Neuronal stem cell (in vitro differentiated cells): ENCODE data around the gene DOCK7.

Source experiments
- DNase-seq: peaks from one replicate; pipeline ENCODE4 v3.0.0-alpha.2; 2013; ENCODE audit warnings: low spot score
- H2AFZ ChIP-seq: one replicate; pipeline ENCODE4 v1.6.1; 2013; ENCODE audit warnings: mild to moderate bottlenecking, low read length, inconsistent platforms
- H2AK5ac ChIP-seq: 2 replicates; pipeline ENCODE4 v1.6.1; 2013; ENCODE audit warnings: low read depth, mild to moderate bottlenecking, inconsistent platforms, low read length, moderate library complexity, mixed read lengths
- H2BK120ac ChIP-seq: 2 replicates; pipeline ENCODE4 v1.6.1; 2013; ENCODE audit warnings: low read depth, mild to moderate bottlenecking, inconsistent platforms, low read length, moderate library complexity, mixed read lengths
- H2BK12ac ChIP-seq: one replicate; pipeline ENCODE4 v1.6.1; 2013; ENCODE audit warnings: low read length, inconsistent platforms
- H2BK15ac ChIP-seq: 2 replicates; pipeline ENCODE4 v1.6.1; 2013; ENCODE audit warnings: mild to moderate bottlenecking, low read length, inconsistent platforms, mixed read lengths
- H2BK5ac ChIP-seq: one replicate; pipeline ENCODE4 v1.6.1; 2013; ENCODE audit warnings: inconsistent platforms, mild to moderate bottlenecking, low read length, moderate library complexity
- H3K14ac ChIP-seq: one replicate; pipeline ENCODE4 v1.6.1; 2013; ENCODE audit warnings: low read length, inconsistent platforms
- H3K18ac ChIP-seq: 2 replicates; pipeline ENCODE4 v1.6.1; 2013; ENCODE audit warnings: low read length, inconsistent platforms
- H3K23ac ChIP-seq: 2 replicates; pipeline ENCODE4 v1.6.1; 2013; ENCODE audit warnings: low read depth, mild to moderate bottlenecking, mixed read lengths, low read length, inconsistent platforms; ENCODE audit not compliant: poor library complexity
- H3K27ac ChIP-seq: replicated peaks from 3 replicates; pipeline ENCODE4 v1.5.1; 2013; ENCODE audit warnings: low read length, inconsistent platforms
- H3K27me3 ChIP-seq, 3 experiments: 2 replicates each; pipeline ENCODE4 v1.6.1; 2013; ENCODE audit warnings: low read length in 3 of 3, mild to moderate bottlenecking in 2 of 3, inconsistent platforms in 1 of 3, low read depth in 1 of 3, mixed read lengths in 1 of 3, moderate library complexity in 1 of 3; ENCODE audit not compliant: control insufficient read depth in 3 of 3, insufficient read depth in 3 of 3
- H3K36me3 ChIP-seq, 2 donors: replicated peaks in 1 of 2; 2 replicates each; pipeline ENCODE4 v1.6.1; 2013; ENCODE audit warnings: low read length in 2 of 2; ENCODE audit not compliant: control insufficient read depth in 2 of 2, insufficient read depth in 2 of 2
- H3K4ac ChIP-seq: 2 replicates; pipeline ENCODE4 v1.6.1; 2013; ENCODE audit warnings: inconsistent platforms, mild to moderate bottlenecking, low read length, moderate library complexity
- H3K4me1 ChIP-seq, 2 donors: 1 replicate in 1 of 2; 2 replicates in 1 of 2; pipeline ENCODE4 v1.6.1; 2013; ENCODE audit warnings: low read length in 2 of 2, low read depth in 1 of 2; ENCODE audit not compliant: control insufficient read depth in 2 of 2, insufficient read depth in 1 of 2
- H3K4me2 ChIP-seq: one replicate; pipeline ENCODE4 v1.6.1; 2013; ENCODE audit warnings: mild to moderate bottlenecking, low read length, inconsistent platforms; ENCODE audit not compliant: insufficient read depth, poor library complexity, severe bottlenecking
- H3K4me3 ChIP-seq, 2 donors: 2 replicates each; pipeline ENCODE4 v1.5.1; 2013; ENCODE audit warnings: low read length in 2 of 2, mild to moderate bottlenecking in 2 of 2, inconsistent platforms in 1 of 2, moderate library complexity in 1 of 2
- H3K79me1 ChIP-seq: one replicate; pipeline ENCODE4 v1.6.1; 2013; ENCODE audit warnings: low read depth, mild to moderate bottlenecking, inconsistent platforms, low read length, moderate library complexity
- H3K9ac ChIP-seq: one replicate; pipeline ENCODE4 v1.6.1; 2013; ENCODE audit warnings: mild to moderate bottlenecking, low read depth, low read length, inconsistent platforms; ENCODE audit not compliant: poor library complexity
- H3K9me3 ChIP-seq, 2 donors: replicated peaks in 1 of 2; 2 replicates each; pipeline versions ENCODE3 to v1.6.1; 2013; ENCODE audit warnings: low read length in 2 of 2, mild to moderate bottlenecking in 2 of 2, inconsistent platforms in 1 of 2, low read depth in 1 of 2, mixed read lengths in 1 of 2, moderate library complexity in 1 of 2; ENCODE audit not compliant: control insufficient read depth in 2 of 2, insufficient read depth in 1 of 2
- H4K8ac ChIP-seq: one replicate; pipeline ENCODE4 v1.6.1; 2013; ENCODE audit warnings: low read depth, mild to moderate bottlenecking, inconsistent platforms, low read length, moderate library complexity
- H4K91ac ChIP-seq: one replicate; pipeline ENCODE4 v1.6.1; 2013; ENCODE audit warnings: low read length, low read depth, mild to moderate bottlenecking, inconsistent platforms; ENCODE audit not compliant: poor library complexity
- WGBS, 2 donors: extraction: QIAGEN DNeasy Blood & Tissue Kit; methylation state at CpG; one replicate each; pipeline ENCODE4 v1.1.7; 2013; ENCODE audit warnings: missing lambda C conversion rate in 2 of 2, mixed read lengths in 1 of 2; ENCODE audit not compliant: insufficient read length in 2 of 2, insufficient replicate concordance in 1 of 2; ENCODE audit errors: extremely low coverage in 2 of 2; 5-methylcytosine and 5-hydroxymethylcytosine counted together

DOCK7 gene

DNA sequence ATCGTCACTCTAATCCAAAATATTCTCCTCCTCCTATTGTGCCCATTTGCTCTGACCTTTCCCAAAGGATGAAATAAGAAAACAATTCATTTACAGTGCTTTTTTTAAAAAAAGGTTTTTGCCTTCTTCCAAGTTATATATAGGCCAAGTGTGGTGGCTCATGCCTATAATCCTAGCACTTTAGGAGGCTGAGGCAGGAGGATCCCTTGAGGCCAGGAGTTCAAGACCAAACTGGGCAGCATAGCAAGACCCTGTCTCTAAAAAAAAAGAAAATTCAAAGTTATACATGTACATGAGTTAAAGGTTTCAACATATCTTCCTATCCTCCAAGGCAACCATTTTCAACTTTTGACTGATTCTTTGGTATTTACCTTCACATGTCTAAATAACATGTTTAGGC is 261.4 kb downstream of the DOCK7 start:
- Histone ChIP-seq H3K79me1 (no peaks in the 10 kb centered on the region), H3K27ac (no peak overlapping the region), H3K18ac (no peak overlapping the region), H3K4ac (no peak overlapping the region), H3K4me2 (no peak overlapping the region), H3K36me3 (no peaks in the 10 kb centered on the region), H3K4me1 (peaks cover 0 to 5% of the 10 kb centered on the region in 2 donors), H3K14ac (no peak overlapping the region), H2BK12ac (no peak overlapping the region), H4K8ac (no peak overlapping the region), H2BK120ac (no peak overlapping the region), H2BK5ac (no peak overlapping the region), H3K9me3 (no peaks in the 10 kb centered on the region), H3K23ac (no peak overlapping the region), H3K4me3 (no peak overlapping the region), H3K9ac (no peak overlapping the region), H3K27me3 (peaks cover 0 to 3% (median 0%) of the 10 kb centered on the region in 3 experiments), H2BK15ac (no peak overlapping the region), H4K91ac (no peak overlapping the region), H2AFZ (no peak overlapping the region), H2AK5ac (no peak overlapping the region)
- no CpG with 5 or more reads among the region's 1 CpG for WGBS, 2 donors
- no peak for DNase-seq

DNA sequence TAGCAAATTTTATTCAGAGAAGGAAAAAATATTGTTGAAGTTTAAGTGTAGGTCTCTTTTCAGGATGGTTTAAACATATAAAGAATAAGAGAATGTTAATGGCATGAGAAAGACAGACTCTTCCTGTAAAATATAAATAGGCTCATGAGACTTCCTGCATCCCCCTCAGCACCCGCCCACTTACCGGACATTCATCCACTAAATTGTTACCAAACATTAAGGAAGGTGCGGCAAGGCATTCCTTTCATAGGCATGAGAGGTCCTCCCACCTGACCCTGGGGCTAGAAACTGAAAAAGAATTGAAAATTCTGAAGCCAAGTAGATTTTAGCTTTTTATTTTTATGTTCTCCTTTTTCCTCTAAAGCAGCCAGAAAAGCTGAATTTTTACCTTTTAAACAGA is 261.9 kb downstream of the DOCK7 start:
- WGBS, 2 donors: no CpG with 5 or more reads among the region's 3 CpGs

DNA sequence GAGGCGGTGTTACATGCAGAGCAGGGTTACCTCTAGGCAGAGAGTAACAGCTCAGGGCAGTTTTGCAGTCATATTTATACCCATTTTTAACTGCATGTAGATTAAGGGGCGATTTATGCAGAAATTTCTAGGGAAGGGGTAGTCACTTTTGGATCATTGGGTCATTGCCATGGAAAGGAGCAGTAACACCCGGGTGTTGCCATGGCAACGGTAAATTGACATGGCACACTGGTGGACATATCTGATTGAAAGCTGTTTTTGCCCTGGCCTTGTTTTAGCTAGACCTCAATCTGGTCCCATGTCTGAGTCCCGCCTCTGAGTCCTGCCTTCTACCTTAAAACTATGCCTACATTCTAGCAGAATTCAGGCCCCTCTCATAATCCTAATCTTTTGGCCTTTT is 263.1 kb downstream of the DOCK7 start:
- WGBS, 2 donors: no CpG with 5 or more reads among the region's 5 CpGs
- Histone ChIP-seq H3K36me3 (no peaks in the 10 kb centered on the region), H3K14ac (no peak overlapping the region), H2BK120ac (no peak overlapping the region), H3K4me3 (no peak overlapping the region), H2BK5ac (no peak overlapping the region), H3K23ac (no peak overlapping the region), H3K4me1 (peaks cover 0 to 5% of the 10 kb centered on the region in 2 donors), H2BK12ac (no peak overlapping the region), H2AFZ (no peak overlapping the region), H2AK5ac (no peak overlapping the region), H3K9ac (no peak overlapping the region), H3K79me1 (no peaks in the 10 kb centered on the region), H4K91ac (no peak overlapping the region), H3K27me3 (no peaks in the 10 kb centered on the region), H3K9me3 (no peaks in the 10 kb centered on the region), H3K18ac (no peak overlapping the region), H3K4me2 (no peak overlapping the region), H2BK15ac (no peak overlapping the region), H3K4ac (no peak overlapping the region), H4K8ac (no peak overlapping the region), H3K27ac (no peak overlapping the region)
- DNase-seq: no peak

More for the DNA sequence above, 261.9 kb downstream of the DOCK7 start:
- Histone ChIP-seq H2BK12ac (no peak overlapping the region), H2AK5ac (no peak overlapping the region), H2AFZ (no peak overlapping the region), H3K27ac (no peak overlapping the region), H2BK5ac (no peak overlapping the region), H3K4me3 (no peak overlapping the region), H3K18ac (no peak overlapping the region), H3K23ac (no peak overlapping the region), H3K4me2 (no peak overlapping the region), H3K9me3 (no peaks in the 10 kb centered on the region), H3K4ac (no peak overlapping the region), H4K8ac (no peak overlapping the region), H2BK15ac (no peak overlapping the region), H2BK120ac (no peak overlapping the region), H3K79me1 (no peaks in the 10 kb centered on the region), H3K14ac (no peak overlapping the region), H3K36me3 (no peaks in the 10 kb centered on the region), H3K4me1 (peaks cover 0 to 5% of the 10 kb centered on the region in 2 donors), H3K9ac (no peak overlapping the region), H3K27me3 (no peaks in the 10 kb centered on the region), H4K91ac (no peak overlapping the region)
- DNase-seq: no peak

DNA sequence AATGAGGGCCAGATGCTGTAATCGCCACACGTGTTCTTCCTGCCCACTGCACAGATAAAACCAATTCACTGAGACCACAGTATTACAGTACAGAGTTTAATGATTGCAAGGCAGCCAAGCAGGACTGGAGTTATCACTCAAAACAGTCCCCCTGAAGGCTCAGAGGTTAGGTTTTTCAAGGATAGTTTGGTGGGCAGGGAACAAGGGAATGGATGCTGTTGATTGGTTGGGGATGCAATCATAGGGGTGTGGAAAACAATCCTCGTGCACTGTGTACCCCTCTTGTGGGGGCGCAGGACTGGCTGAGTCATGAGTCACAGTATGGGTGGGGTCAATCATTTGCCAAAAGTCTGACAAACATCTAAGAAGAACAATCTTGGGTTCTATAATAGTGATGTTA is 263.8 kb downstream of the DOCK7 start:
- no peak overlapping the region for H3K4ac ChIP-seq
- peaks cover 0 to 5% of the 10 kb centered on the region in 2 donors for H3K4me1 ChIP-seq
- H4K8ac ChIP-seq: no peak overlapping the region
- no peak overlapping the region for H2BK120ac ChIP-seq
- no peaks in the 10 kb centered on the region for H3K79me1 ChIP-seq
- no peak overlapping the region for H3K9ac ChIP-seq
- no peak for DNase-seq
- H3K14ac ChIP-seq: no peak overlapping the region
- H3K4me3 ChIP-seq: no peak overlapping the region
- no peak overlapping the region for H2BK15ac ChIP-seq
- H3K4me2 ChIP-seq: no peak overlapping the region
- no peak overlapping the region for H2AK5ac ChIP-seq
- no peaks in the 10 kb centered on the region for H3K36me3 ChIP-seq
- H4K91ac ChIP-seq: no peak overlapping the region
- no peaks in the 10 kb centered on the region for H3K27me3 ChIP-seq
- no peak overlapping the region for H3K18ac ChIP-seq
- WGBS, 2 donors: no CpG with 5 or more reads among the region's 4 CpGs
- H2BK5ac ChIP-seq: no peak overlapping the region
- no peak overlapping the region for H3K27ac ChIP-seq
- no peak overlapping the region for H3K23ac ChIP-seq
- H2BK12ac ChIP-seq: no peak overlapping the region
- H2AFZ ChIP-seq: no peak overlapping the region
- H3K9me3 ChIP-seq: no peaks in the 10 kb centered on the region
